CD4-positive, alpha-beta T cell (primary cell): ENCODE results near the gene SMOC1. TPM values are rescaled to one million over a fixed set of nuclear protein-coding genes. Genes with fewer than 3 reads are reported as not detected.

Source experiments
- ATAC-seq: fragments of 200-7000 bp; cut with Tn5 transposase; one replicate; pipeline ENCODE4 v1.10.0; 2022; ENCODE audit warnings: mild to moderate bottlenecking; ENCODE audit not compliant: poor library complexity
- CTCF ChIA-PET: fragments of 350-600 bp; sonication (Branson Sonifier 250); formaldehyde crosslinking; loops from one replicate; lab custom pipeline; 2021; ENCODE audit warnings: antibody characterized with exemption, inconsistent platforms; lab: Charles Lee
- POLR2A ChIA-PET: fragments of 350-600 bp; sonication (Branson Sonifier 250); formaldehyde crosslinking; loops from one replicate; lab custom pipeline; 2021; ENCODE audit warnings: antibody characterized with exemption, inconsistent platforms; lab: Charles Lee
- DNase-seq, 14 experiments: peaks; one replicate each; pipeline ENCODE4 v3.0.0-alpha.2; 2013 to 2020; ENCODE audit warnings: mixed read lengths in 2 of 14
- H3K27ac ChIP-seq, 2 donors: one replicate each; pipeline versions ENCODE4 v1.5.1 to v1.7.0; 2013; ENCODE audit warnings: low read length in 2 of 2, low read depth in 1 of 2, mild to moderate bottlenecking in 1 of 2
- H3K27me3 ChIP-seq, 2 experiments: 1 replicate in 1 of 2; 2 replicates in 1 of 2; pipeline versions ENCODE4 v1.6.1 to v1.7.0; 2013; ENCODE audit warnings: low read length in 2 of 2, control low read depth in 1 of 2, mild to moderate bottlenecking in 1 of 2, moderate library complexity in 1 of 2; ENCODE audit not compliant: insufficient read depth in 2 of 2, control insufficient read depth in 1 of 2
- H3K36me3 ChIP-seq: one replicate; pipeline ENCODE4 v1.6.1; 2013; ENCODE audit warnings: low read length, control low read depth; ENCODE audit not compliant: insufficient read depth
- H3K4me1 ChIP-seq: one replicate; pipeline ENCODE4 v1.6.1; 2013; ENCODE audit warnings: low read length, control low read depth; ENCODE audit not compliant: insufficient read depth
- H3K4me3 ChIP-seq: one replicate; pipeline ENCODE4 v1.5.1; 2013; ENCODE audit warnings: mild to moderate bottlenecking, low read length, moderate library complexity
- H3K9me3 ChIP-seq, 2 experiments: 1 replicate in 1 of 2; 2 replicates in 1 of 2; pipeline versions ENCODE4 v1.6.1 to v1.7.0; 2013; ENCODE audit warnings: low read length in 2 of 2, mild to moderate bottlenecking in 2 of 2, control low read depth in 1 of 2, moderate library complexity in 1 of 2; ENCODE audit not compliant: control insufficient read depth in 1 of 2, insufficient read depth in 1 of 2
- H3K27ac Mint-ChIP-seq: one replicate; pipeline ENCODE4 v1.8.0; 2020; ENCODE audit warnings: mixed read lengths
- H3K27me3 Mint-ChIP-seq: one replicate; pipeline ENCODE4 v1.8.0; 2021; ENCODE audit warnings: mixed read lengths
- H3K36me3 Mint-ChIP-seq: one replicate; pipeline ENCODE4 v1.8.0; 2021; ENCODE audit warnings: low read depth, mixed read lengths
- H3K4me1 Mint-ChIP-seq: one replicate; pipeline ENCODE4 v1.8.0; 2021; ENCODE audit warnings: low read depth, mixed read lengths
- H3K4me3 Mint-ChIP-seq: one replicate; pipeline ENCODE4 v1.8.0; 2020; ENCODE audit warnings: mild to moderate bottlenecking, mixed read lengths
- H3K9me3 Mint-ChIP-seq: one replicate; pipeline ENCODE4 v1.8.0; 2020; ENCODE audit warnings: mixed read lengths
- intact Hi-C, 2 experiments: fragments of 100-400 bp; cut with DNase I in 1 of 2; cut with micrococcal nuclease in 1 of 2; formaldehyde crosslinking; loops; one replicate each; pipeline versions ENCODE4 v1.15.1 to v1.9.0; 2023 to 2025; cut with DNase I, micrococcal nuclease
- total RNA-seq, 174 experiments: library from RNA in 2 of 174; stranded (reverse) in 2 of 174; gene quantifications; one replicate each; pipeline ENCODE4 v1.2.3 and lab custom pipeline; 2021 to 2026
- TF ChIP-seq, protein P1 (sequence below): fragments of 200-600 bp; IDR thresholded peaks from one replicate; pipeline ENCODE4 v1.8.0; 2022; ENCODE audit warnings: antibody characterized with exemption, mild to moderate bottlenecking

The SMOC1 gene
- total RNA-seq, 2 experiments from 2014 or later, result not detected

DNA sequence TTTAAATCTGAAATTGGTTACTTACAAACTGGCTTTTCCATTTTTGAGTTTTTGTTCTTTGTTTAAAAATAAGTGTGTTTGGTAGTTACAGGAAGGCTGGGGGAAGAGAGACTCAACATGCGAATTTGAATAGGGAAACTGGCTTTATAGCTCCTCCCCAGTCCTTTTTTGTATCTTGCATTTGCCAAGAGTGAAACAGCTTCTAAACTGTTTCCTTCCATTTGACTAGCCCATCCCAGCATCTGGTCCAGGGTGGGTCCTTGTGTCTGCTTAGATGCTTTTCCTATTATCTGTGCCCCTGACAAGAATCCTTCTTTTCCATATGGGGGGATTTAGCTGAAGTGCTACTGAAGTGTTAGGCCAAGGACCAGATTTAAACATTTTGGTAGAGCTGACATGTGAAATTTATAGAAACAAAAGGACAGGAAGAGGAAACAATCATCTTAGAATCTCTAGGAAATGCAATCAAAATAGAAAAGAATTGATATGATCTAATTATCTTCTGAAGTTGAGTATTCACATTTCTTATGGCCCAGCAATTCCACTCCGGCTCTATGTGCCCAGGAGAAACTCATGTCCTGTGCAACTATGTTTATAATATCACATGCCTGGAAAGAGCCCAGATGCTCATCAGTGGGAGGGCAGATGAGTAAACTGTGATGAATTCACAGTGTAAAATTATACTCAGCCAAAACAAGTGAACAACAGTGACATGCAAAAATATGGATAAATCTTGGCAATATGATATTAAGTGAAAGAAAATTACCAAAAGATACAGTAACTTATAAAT is 7.4 kb downstream of the SMOC1 start:
- H3K27ac Mint-ChIP-seq, result no peak overlapping the region
- no peaks in the 10 kb centered on the region for H3K36me3 ChIP-seq
- no peak overlapping the region for H3K4me3 Mint-ChIP-seq
- peaks cover 7 to 9% of the 10 kb centered on the region in 2 experiments for H3K27me3 ChIP-seq
- intact Hi-C loops, result no loop called here
- H3K27ac ChIP-seq, result no peak overlapping the region
- H3K9me3 Mint-ChIP-seq, result no peaks in the 10 kb centered on the region
- POLR2A ChIA-PET, result interaction anchor here (0.5 kb wide), 1 partner anchor 329 kb away, joined by 3 read pairs; no protein-coding TSS in a partner anchor
- H3K4me3 ChIP-seq, result no peak overlapping the region
- no peak for DNase-seq
- H3K4me1 ChIP-seq, result no peaks in the 10 kb centered on the region
- H3K4me1 Mint-ChIP-seq, result no peaks in the 10 kb centered on the region
- CTCF ChIA-PET, result no interaction called here
- no peaks in the 10 kb centered on the region for H3K36me3 Mint-ChIP-seq
- peaks cover 0 to 3% of the 10 kb centered on the region in 2 experiments for H3K9me3 ChIP-seq
- TF ChIP-seq, protein P1, sequence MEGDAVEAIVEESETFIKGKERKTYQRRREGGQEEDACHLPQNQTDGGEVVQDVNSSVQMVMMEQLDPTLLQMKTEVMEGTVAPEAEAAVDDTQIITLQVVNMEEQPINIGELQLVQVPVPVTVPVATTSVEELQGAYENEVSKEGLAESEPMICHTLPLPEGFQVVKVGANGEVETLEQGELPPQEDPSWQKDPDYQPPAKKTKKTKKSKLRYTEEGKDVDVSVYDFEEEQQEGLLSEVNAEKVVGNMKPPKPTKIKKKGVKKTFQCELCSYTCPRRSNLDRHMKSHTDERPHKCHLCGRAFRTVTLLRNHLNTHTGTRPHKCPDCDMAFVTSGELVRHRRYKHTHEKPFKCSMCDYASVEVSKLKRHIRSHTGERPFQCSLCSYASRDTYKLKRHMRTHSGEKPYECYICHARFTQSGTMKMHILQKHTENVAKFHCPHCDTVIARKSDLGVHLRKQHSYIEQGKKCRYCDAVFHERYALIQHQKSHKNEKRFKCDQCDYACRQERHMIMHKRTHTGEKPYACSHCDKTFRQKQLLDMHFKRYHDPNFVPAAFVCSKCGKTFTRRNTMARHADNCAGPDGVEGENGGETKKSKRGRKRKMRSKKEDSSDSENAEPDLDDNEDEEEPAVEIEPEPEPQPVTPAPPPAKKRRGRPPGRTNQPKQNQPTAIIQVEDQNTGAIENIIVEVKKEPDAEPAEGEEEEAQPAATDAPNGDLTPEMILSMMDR, result no peak
- ATAC-seq, result no peak
- H3K27me3 Mint-ChIP-seq, result peaks cover 58% of the 10 kb centered on the region

DNA sequence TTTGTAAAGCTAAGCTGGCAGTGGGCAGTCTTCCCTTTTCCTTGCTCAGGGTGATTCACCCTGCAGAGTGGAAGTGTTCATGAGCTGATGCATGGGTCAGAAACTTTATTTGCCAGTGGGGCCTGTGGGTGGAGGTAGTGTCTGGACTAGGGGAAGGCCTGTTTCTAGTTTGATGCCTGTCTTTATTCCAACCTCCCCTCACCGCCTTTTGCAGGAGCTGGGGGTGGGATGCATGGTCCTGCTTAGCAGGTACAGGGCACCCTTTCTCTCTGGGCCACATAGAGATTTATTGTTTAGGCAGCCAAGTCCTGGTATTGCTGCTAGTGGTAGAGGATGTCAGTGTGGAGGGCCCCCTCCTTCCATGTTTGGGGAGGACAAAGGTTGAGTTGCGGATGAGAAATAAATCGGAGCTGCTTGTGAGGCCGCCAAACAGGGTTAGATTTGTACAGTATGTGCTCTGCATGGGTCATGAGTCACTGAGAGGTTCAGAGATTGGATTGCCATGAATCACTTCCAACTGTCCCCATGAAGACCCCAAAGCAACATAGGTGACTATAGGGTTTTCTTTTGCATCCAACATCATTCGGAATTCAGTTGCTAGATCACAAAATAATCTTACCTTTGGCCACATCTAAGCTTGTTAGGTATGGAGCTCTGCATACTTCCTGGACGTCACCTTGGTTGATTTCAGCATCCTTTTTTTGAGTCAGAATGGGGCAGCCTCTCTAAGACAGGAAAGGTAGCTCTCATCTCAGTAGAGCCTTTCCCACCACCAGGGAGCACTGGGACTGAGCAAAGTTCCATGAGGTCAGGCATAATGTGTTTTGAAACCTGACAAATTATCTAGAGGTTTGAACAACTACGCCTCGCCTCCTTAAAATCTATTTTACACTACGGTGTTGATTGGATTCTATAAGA is 8.8 kb downstream of the SMOC1 start:
- DNase-seq (no peak), ATAC-seq (no peak)
- H3K9me3 ChIP-seq, result peaks cover 0 to 3% of the 10 kb centered on the region in 2 experiments
- H3K27me3 Mint-ChIP-seq, result peaks cover 53% of the 10 kb centered on the region
- H3K36me3 ChIP-seq, result no peaks in the 10 kb centered on the region
- TF ChIP-seq, protein P1, result no peak
- ChIA-PET CTCF (no interaction called here), POLR2A (no interaction called here)
- H3K9me3 Mint-ChIP-seq, result no peaks in the 10 kb centered on the region
- no peak overlapping the region for H3K4me3 Mint-ChIP-seq
- no peaks in the 10 kb centered on the region for H3K36me3 Mint-ChIP-seq
- H3K27ac ChIP-seq, result no peak overlapping the region
- no peaks in the 10 kb centered on the region for H3K4me1 Mint-ChIP-seq
- intact Hi-C loops, result no loop called here
- H3K27me3 ChIP-seq, result peaks cover 0 to 7% of the 10 kb centered on the region in 2 experiments
- no peak overlapping the region for H3K27ac Mint-ChIP-seq
- no peaks in the 10 kb centered on the region for H3K4me1 ChIP-seq
- H3K4me3 ChIP-seq, result no peak overlapping the region

GRCh38 chr14:69891422-69891821 is 12.2 kb downstream of the SMOC1 start:
- Histone ChIP-seq H3K27ac (no peak overlapping the region), H3K4me1 (no peaks in the 10 kb centered on the region), H3K9me3 (peaks cover 0 to 3% of the 10 kb centered on the region in 2 experiments), H3K27me3 (peaks cover 0 to 17% of the 10 kb centered on the region in 2 experiments), H3K36me3 (no peaks in the 10 kb centered on the region), H3K4me3 (no peak overlapping the region)
- Mint-ChIP-seq H3K27me3 (peaks cover 57% of the 10 kb centered on the region), H3K4me1 (no peaks in the 10 kb centered on the region), H3K4me3 (no peak overlapping the region), H3K9me3 (no peaks in the 10 kb centered on the region), H3K36me3 (no peaks in the 10 kb centered on the region), H3K27ac (no peak overlapping the region)
- ChIA-PET POLR2A (no interaction called here), CTCF (no interaction called here)
- ATAC-seq, result no peak
- DNase-seq, result no peak
- TF ChIP-seq, protein P1, result no peak
- intact Hi-C loops, result no loop called here
